Tibial nerve (tissue), 3 donors: ENCODE measurements around the gene VMP1.

Experiments used
- POLR2A ChIP-seq, 2 donors: fragments of 450-650 bp; IDR thresholded peaks; one replicate each; pipeline ENCODE4 v1.6.1; 2017; ENCODE audit warnings: antibody characterized with exemption in 2 of 2, mild to moderate bottlenecking in 2 of 2, moderate library complexity in 2 of 2
- TF ChIP-seq, protein P1 (sequence below), 5 experiments: fragments of 200-600 bp in 3 of 5; fragments of 450-650 bp in 2 of 5; sonication (generic) in 3 of 5; IDR thresholded peaks; one replicate each; pipeline ENCODE4 v1.5.1; 2016 to 2019; ENCODE audit warnings: antibody characterized with exemption in 5 of 5, mild to moderate bottlenecking in 3 of 5, moderate library complexity in 2 of 5

DNA sequence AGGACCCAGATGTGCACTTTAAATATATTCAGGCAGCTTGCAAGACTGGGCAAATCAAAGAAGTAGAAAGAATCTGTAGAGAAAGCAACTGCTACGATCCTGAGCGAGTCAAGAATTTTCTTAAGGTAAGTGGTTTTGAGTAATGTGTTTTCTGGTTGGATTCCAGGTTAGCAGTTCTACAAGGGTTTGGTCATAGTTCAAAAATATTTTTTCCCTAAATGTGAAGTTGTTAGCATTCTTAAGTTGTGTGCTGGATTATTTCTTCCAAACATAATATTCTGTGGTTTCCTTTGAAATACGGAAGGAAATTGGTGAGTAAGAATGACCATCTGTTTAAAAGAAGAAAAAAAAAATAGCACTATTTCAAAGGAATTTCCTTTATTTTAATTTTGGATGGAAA lies 38.6 kb upstream of the VMP1 start:
- TF ChIP-seq, protein P1, sequence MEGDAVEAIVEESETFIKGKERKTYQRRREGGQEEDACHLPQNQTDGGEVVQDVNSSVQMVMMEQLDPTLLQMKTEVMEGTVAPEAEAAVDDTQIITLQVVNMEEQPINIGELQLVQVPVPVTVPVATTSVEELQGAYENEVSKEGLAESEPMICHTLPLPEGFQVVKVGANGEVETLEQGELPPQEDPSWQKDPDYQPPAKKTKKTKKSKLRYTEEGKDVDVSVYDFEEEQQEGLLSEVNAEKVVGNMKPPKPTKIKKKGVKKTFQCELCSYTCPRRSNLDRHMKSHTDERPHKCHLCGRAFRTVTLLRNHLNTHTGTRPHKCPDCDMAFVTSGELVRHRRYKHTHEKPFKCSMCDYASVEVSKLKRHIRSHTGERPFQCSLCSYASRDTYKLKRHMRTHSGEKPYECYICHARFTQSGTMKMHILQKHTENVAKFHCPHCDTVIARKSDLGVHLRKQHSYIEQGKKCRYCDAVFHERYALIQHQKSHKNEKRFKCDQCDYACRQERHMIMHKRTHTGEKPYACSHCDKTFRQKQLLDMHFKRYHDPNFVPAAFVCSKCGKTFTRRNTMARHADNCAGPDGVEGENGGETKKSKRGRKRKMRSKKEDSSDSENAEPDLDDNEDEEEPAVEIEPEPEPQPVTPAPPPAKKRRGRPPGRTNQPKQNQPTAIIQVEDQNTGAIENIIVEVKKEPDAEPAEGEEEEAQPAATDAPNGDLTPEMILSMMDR (IDR thresholded peaks at IDR 0.05): no peak
- TF ChIP-seq POLR2A (IDR thresholded peaks at IDR 0.05): no peak
